Endodermal cell (in vitro differentiated cells): ENCODE data around the gene RGS14. TPM values are rescaled to one million over a fixed set of nuclear protein-coding genes. Genes with fewer than 3 reads are reported as not detected.

Experiments
- DNase-seq: peaks from one replicate; pipeline ENCODE4 v3.0.0-alpha.2; 2017
- H3K27ac ChIP-seq: 2 replicates; pipeline ENCODE4 v1.5.1; 2013; ENCODE audit warnings: mild to moderate bottlenecking, low read depth, low read length, moderate library complexity
- H3K27me3 ChIP-seq: 2 replicates; pipeline ENCODE4 v1.6.1; 2013; ENCODE audit warnings: mild to moderate bottlenecking, low read length, moderate library complexity; ENCODE audit not compliant: insufficient read depth, control insufficient read depth, poor library complexity, severe bottlenecking
- H3K36me3 ChIP-seq: 2 replicates; pipeline ENCODE4 v1.7.0; 2013; ENCODE audit warnings: mild to moderate bottlenecking, low read length, moderate library complexity; ENCODE audit not compliant: control insufficient read depth, insufficient read depth
- H3K4me1 ChIP-seq: one replicate; pipeline ENCODE4 v1.7.0; 2013; ENCODE audit warnings: low read length; ENCODE audit not compliant: control insufficient read depth, insufficient read depth
- H3K4me3 ChIP-seq: 2 replicates; pipeline ENCODE4 v1.5.1; 2013; ENCODE audit warnings: mild to moderate bottlenecking, low read length, moderate library complexity
- H3K9ac ChIP-seq: 2 replicates; pipeline ENCODE4 v1.6.1; 2013; ENCODE audit warnings: mild to moderate bottlenecking, low read length, moderate library complexity; ENCODE audit not compliant: poor library complexity, severe bottlenecking; ENCODE audit errors: extremely low read depth
- H3K9me3 ChIP-seq: 2 replicates; pipeline ENCODE4 v1.6.1; 2013; ENCODE audit warnings: mild to moderate bottlenecking, low read length, moderate library complexity; ENCODE audit not compliant: control insufficient read depth
- H3K27ac Mint-ChIP-seq: 2 replicates; pipeline ENCODE4 v1.8.0; 2020; ENCODE audit warnings: mixed read lengths
- H3K27me3 Mint-ChIP-seq: 2 replicates; pipeline ENCODE4 v1.8.0; 2021; ENCODE audit warnings: mild to moderate bottlenecking, mixed read lengths; ENCODE audit not compliant: insufficient read depth
- H3K36me3 Mint-ChIP-seq: 2 replicates; pipeline ENCODE4 v1.8.0; 2020; ENCODE audit warnings: low read depth, mixed read lengths
- H3K4me1 Mint-ChIP-seq: 2 replicates; pipeline ENCODE4 v1.8.0; 2020; ENCODE audit warnings: mixed read lengths
- H3K4me3 Mint-ChIP-seq: 2 replicates; pipeline ENCODE4 v1.8.0; 2020; ENCODE audit warnings: mild to moderate bottlenecking, moderate library complexity, mixed read lengths
- H3K9me3 Mint-ChIP-seq: 2 replicates; pipeline ENCODE4 v1.8.0; 2020; ENCODE audit warnings: mild to moderate bottlenecking, mixed read lengths
- CTCF ChIP-seq: fragments of 200-600 bp; sonication (generic); conservative IDR thresholded peaks from 2 replicates; pipeline ENCODE4 v1.5.0; 2021; ENCODE audit warnings: antibody characterized with exemption, mild to moderate bottlenecking
- WGBS, 2 experiments: methylation state at CpG; one replicate each; pipeline versions ENCODE4 v1.1.5 to v1.1.7; 2013; ENCODE audit warnings: missing lambda C conversion rate in 2 of 2, mixed read lengths in 1 of 2; ENCODE audit not compliant: insufficient coverage in 1 of 2, insufficient read length in 1 of 2; 5-methylcytosine and 5-hydroxymethylcytosine counted together
- total RNA-seq, 2 donors: library from RNA; stranded (reverse); fragmentation: NEBNext Ultra II Directional in 1 of 2; extraction: Animal tissue kit (Norgen Biotek cat#: 25700) in 1 of 2; gene quantifications; 2 replicates in 1 of 2; 3 replicates in 1 of 2; pipeline ENCODE4 v1.2.1, GENCODE V29; 2021

The RGS14 gene
- total RNA-seq, 2 donors from 2014 or later = 14.2 to 21.9 TPM

- DNase-seq = no peak
- H3K27me3 ChIP-seq = no peaks in the 10 kb centered on the region
- H3K36me3 Mint-ChIP-seq = peaks cover 73% of the 10 kb centered on the region
- H3K9me3 Mint-ChIP-seq = no peaks in the 10 kb centered on the region
- no peak overlapping the region for H3K4me3 Mint-ChIP-seq
- no peak overlapping the region for H3K27ac ChIP-seq
- H3K9me3 ChIP-seq = no peaks in the 10 kb centered on the region
- no peak overlapping the region for H3K27ac Mint-ChIP-seq
- H3K4me3 ChIP-seq = no peak overlapping the region
- H3K4me1 ChIP-seq = no peaks in the 10 kb centered on the region
- H3K4me1 Mint-ChIP-seq = no peaks in the 10 kb centered on the region
- H3K9ac ChIP-seq = no peak overlapping the region
- TF ChIP-seq CTCF = no peak
- H3K36me3 ChIP-seq = peaks cover 49% of the 10 kb centered on the region
- no peaks in the 10 kb centered on the region for H3K27me3 Mint-ChIP-seq
- WGBS, 2 experiments = 93 to 97% methylated on average over 4 to 13 of the region's 13 CpGs
These were observed 24.8 kb upstream of the RGS14 start for GRCh38 chr5:177332896-177333260.

GRCh38 chr5:177333420-177334154 is 24.1 kb upstream of the RGS14 start:
- DNase-seq = no peak
- Histone ChIP-seq H3K36me3 (peaks cover 51% of the 10 kb centered on the region), H3K9ac (no peak overlapping the region), H3K4me1 (no peaks in the 10 kb centered on the region), H3K4me3 (no peak overlapping the region), H3K27me3 (no peaks in the 10 kb centered on the region), H3K27ac (no peak overlapping the region), H3K9me3 (no peaks in the 10 kb centered on the region)
- H3K4me3 Mint-ChIP-seq = no peak overlapping the region
- H3K4me1 Mint-ChIP-seq = no peaks in the 10 kb centered on the region
- H3K9me3 Mint-ChIP-seq = no peaks in the 10 kb centered on the region
- H3K36me3 Mint-ChIP-seq = peaks cover 71% of the 10 kb centered on the region
- H3K27ac Mint-ChIP-seq = no peak overlapping the region
- WGBS, 2 experiments = 92 to 99% methylated on average over 8 to 15 of the region's 16 CpGs
- no peak for TF ChIP-seq CTCF
- no peaks in the 10 kb centered on the region for H3K27me3 Mint-ChIP-seq

- Mint-ChIP-seq H3K36me3 (peaks cover 74% of the 10 kb centered on the region), H3K4me3 (no peak overlapping the region), H3K9me3 (no peaks in the 10 kb centered on the region), H3K4me1 (no peaks in the 10 kb centered on the region), H3K27ac (no peak overlapping the region), H3K27me3 (no peaks in the 10 kb centered on the region)
- WGBS, 2 experiments = 94 to 96% methylated on average over 14 to 15 of the region's 15 CpGs
- H3K4me3 ChIP-seq = no peak overlapping the region
- no peak for TF ChIP-seq CTCF
- H3K9ac ChIP-seq = no peak overlapping the region
- H3K36me3 ChIP-seq = peaks cover 52% of the 10 kb centered on the region
- no peak for DNase-seq
- H3K27ac ChIP-seq = no peak overlapping the region
- no peaks in the 10 kb centered on the region for H3K27me3 ChIP-seq
- no peaks in the 10 kb centered on the region for H3K9me3 ChIP-seq
- H3K4me1 ChIP-seq = no peaks in the 10 kb centered on the region
These were observed 23.6 kb upstream of the RGS14 start for GRCh38 chr5:177334155-177334551.
